ENCODE measurements around the gene SMARCD2. TPM values are rescaled to one million over a fixed set of nuclear protein-coding genes. Genes with fewer than 3 reads are reported as not detected.

The SMARCD2 gene
- total RNA-seq, 1 donor from 2014 or later = 84.7 TPM

- DNase-seq (ENCODE audit: low spot score) = no peak
Measured at GRCh38 chr17:63832014-63832413, 10.5 kb downstream of the SMARCD2 start.

- no peak for DNase-seq (ENCODE audit: low spot score)
Measured at GRCh38 chr17:63831505-63831904, 11.0 kb downstream of the SMARCD2 start.

GRCh38 chr17:63830904-63831491 lies 11.5 kb downstream of the SMARCD2 start:
- no peak for DNase-seq (ENCODE audit: low spot score)

DNA sequence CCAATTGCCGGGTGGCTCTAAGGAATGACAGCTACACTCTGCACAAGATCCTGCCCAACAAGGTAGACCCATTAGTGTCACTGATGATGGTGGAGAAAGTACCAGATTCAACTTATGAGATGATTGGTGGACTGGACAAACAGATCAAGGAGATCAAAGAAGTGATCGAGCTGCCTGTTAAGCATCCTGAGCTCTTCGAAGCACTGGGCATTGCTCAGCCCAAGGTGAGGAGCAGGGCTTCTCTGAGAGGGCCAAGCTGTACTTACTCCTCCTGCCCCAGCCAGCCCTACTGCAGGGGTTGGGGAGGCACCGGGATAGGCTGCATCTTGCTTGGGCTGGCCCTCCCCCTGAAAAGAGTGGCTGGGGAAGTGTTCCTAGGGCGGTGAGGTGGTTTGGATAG lies 12.2 kb downstream of the SMARCD2 start:
- no peak for DNase-seq (ENCODE audit: low spot score)

- DNase-seq (ENCODE audit: low spot score) = no peak
Measured at GRCh38 chr17:63828936-63829335, 13.5 kb downstream of the SMARCD2 start.

- no peak for DNase-seq (ENCODE audit: low spot score)
Measured at GRCh38 chr17:63827801-63828221, 14.7 kb downstream of the SMARCD2 start.

GRCh38 chr17:63827002-63827800 lies 15.3 kb downstream of the SMARCD2 start, which contains the start of the genes FTSJ3 and PSMC5:
TSS of gene FTSJ3 (minus strand) at chr17:63827663. CDS start at chr17:63826902, 761 bp downstream.
TSS of gene PSMC5 (plus strand) at chr17:63827431. CDS start at chr17:63827491, 60 bp downstream.
- peak; percentile 96 for DNase-seq (ENCODE audit: low spot score)

GRCh38 chr17:63826468-63827001 lies 15.9 kb downstream of the SMARCD2 start:
- DNase-seq (ENCODE audit: low spot score) = no peak

- no peak for DNase-seq (ENCODE audit: low spot score)
Measured at GRCh38 chr17:63824362-63824761, 18.1 kb downstream of the SMARCD2 start.

DNA sequence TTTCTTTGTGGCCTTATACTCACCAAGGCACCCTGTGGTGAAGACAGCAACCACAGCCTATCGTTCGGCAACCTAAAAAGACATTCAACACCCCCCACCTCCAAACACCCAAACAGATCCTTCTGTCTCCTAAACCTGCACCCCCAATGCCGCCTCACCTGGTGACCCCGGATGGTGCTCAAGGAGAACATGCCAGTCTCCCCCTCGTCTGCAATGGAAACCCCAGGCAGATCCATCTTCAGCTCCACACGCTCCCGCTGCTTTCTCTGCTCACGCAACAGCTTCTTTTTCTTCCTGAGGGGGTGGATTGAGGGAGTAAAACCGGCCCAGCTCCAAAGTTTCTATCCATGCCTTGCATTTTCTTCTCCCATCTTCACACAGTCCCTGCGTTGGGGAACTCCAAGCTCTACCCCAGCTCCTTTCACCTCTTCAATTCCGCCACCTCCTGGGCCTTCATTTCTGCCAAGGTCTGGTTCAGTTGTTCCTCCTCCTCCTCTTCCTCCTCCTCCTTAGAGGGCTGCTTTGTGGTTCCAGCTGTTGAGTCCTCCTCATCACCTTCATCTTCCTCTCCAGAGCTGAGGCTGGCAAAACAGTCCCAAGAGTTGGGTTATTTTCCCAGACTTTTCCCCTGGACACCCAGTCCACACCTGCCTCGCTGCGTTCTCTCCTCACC lies 18.7 kb downstream of the SMARCD2 start:
- no peak for DNase-seq (ENCODE audit: low spot score)

DNA sequence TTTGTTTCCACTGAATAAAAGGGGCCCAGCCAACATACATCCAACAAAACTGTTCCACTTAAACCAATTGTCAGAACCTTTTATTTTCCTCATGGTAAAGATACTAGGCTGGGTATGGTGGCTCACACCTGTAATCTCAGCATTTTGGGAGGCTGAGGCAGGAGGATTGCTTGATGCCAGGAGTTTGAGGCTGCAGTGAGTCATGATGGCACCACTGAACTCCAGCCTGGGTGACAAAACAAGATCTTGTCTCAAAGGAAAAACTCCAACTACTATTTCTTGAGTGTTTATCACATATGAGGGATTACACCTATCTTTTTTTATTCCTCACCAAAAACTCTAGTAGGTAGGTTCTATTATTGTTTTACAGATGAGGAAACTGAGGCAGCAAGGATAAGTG lies 19.9 kb downstream of the SMARCD2 start:
- no peak for DNase-seq (ENCODE audit: low spot score)

- no peak for DNase-seq (ENCODE audit: low spot score)
Measured at GRCh38 chr17:63821804-63822203, 20.7 kb downstream of the SMARCD2 start.

DNA sequence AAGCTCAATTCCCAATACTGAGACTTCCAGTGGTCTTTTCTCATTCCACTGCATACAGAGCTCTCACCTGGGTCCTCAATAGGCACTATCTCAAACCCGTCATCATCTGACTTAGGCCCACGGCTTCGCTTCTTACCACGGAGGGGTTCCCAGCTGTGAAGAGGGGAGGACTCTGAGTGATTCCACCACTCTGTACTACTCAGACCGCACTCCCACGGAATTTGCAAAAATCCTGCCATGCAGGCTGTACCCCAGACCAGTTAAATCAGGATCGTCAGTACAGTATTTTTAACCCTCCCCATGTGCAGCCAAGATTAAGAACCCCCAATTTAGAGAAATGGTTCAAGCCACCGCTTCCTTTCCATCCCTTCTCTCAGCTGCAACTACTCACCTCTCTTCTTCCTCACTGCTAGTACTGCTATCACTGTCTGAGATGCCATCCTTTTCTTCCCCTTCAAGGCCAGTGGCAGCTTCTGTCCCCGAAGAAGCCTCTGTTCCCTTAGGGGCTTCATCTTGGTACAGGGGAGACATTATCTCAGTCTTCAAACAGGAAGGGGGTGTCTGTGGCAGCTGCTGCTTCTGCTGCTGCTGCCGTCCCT lies 21.4 kb downstream of the SMARCD2 start:
- no peak for DNase-seq (ENCODE audit: low spot score)

GRCh38 chr17:63819585-63820537 lies 22.6 kb downstream of the SMARCD2 start:
- DNase-seq (ENCODE audit: low spot score) = no peak

- DNase-seq (ENCODE audit: low spot score) = no peak
Measured at GRCh38 chr17:63819131-63819530, 23.4 kb downstream of the SMARCD2 start.

- DNase-seq (ENCODE audit: low spot score) = no peak
Measured at GRCh38 chr17:63817736-63818385, 24.6 kb downstream of the SMARCD2 start.

DNA sequence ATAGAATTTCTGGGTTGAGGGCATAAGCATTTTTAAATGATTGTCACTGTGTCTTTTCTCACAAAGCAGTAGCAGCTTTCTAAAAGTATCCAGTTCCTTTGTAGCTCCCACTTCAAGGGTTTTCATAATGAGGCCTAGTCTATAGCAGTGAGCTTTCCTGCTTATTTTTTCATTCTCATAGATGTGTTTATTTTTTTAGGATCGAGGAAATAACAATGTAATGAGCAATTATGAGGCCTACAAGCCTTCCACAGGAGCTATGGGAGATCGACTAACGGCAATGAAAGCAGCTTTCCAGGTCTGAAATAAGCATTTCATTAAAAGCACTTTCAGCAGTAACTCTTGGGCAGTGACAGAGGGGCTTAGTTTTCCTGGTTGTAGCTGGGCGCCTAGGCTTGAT lies 25.8 kb downstream of the SMARCD2 start:
- no peak for DNase-seq (ENCODE audit: low spot score)

DNA sequence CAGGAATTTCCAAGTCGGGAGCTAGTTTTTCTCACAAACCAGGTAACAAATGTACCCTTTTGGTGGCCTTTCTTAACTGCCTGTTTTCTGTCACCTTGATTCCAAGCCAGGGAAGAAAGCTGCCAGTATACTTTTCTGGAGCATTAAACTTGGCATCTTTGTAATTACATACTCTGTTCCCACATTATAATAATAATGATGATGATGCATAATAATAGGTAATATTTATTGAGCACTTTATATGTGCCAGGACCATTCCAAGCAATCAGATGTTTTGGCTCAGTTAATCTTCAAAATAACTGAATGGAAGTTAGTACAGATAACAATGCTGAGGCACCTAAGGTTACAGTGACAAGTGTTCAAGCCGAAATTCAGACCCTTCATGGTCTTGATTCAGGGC lies 26.4 kb downstream of the SMARCD2 start:
- no peak for DNase-seq (ENCODE audit: low spot score)

DNA sequence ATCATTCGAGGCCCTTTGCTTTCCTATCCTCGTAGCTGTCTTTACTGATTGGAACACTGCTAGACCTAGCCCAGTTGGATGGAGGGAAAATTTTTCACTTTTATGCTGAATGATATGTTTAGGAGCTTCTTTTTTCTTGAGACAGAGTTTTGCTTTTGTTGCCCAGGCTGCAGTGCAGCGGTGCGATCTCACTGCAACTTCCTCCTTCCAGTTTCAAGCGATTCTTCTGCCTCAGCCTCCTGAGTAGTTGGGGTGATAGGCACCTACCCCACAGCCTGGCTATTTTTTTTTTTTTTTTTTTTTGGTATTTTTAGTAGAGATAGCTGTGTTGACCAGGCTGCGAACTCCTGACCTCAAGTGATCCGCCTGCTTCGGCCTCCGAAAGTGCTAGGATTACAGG lies 32.5 kb downstream of the SMARCD2 start:
- no peak for DNase-seq (ENCODE audit: low spot score)

DNA sequence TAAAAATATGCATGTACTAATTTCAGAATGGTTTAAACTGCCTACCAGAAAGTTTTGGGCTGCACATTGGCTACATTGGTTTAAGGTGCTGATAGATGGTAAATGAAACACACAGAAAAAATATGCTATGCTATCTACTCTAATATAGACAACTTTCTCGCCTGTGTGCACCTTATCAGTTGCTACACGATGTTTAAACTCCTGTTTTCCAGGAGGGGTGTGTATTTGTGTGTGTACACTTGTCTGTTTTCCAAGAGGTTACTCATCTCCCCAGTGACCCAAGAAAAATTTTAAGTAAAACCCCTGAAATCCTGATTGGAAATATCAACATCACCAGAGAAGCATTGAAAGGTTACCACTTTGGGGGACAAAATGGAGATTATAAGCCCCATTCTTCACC lies 36.9 kb downstream of the SMARCD2 start:
- no peak for DNase-seq (ENCODE audit: low spot score)
